ENCODE results near the gene INHBC.
A peak's percentile ranks its signal among the peaks of the same experiment; 100 is the strongest.
"Not testable (repeated sequence)": the region's sequence is repeated elsewhere in the genome, so short reads cannot be mapped to it uniquely, and the experiment has no call there.

Gene INHBC

DNA sequence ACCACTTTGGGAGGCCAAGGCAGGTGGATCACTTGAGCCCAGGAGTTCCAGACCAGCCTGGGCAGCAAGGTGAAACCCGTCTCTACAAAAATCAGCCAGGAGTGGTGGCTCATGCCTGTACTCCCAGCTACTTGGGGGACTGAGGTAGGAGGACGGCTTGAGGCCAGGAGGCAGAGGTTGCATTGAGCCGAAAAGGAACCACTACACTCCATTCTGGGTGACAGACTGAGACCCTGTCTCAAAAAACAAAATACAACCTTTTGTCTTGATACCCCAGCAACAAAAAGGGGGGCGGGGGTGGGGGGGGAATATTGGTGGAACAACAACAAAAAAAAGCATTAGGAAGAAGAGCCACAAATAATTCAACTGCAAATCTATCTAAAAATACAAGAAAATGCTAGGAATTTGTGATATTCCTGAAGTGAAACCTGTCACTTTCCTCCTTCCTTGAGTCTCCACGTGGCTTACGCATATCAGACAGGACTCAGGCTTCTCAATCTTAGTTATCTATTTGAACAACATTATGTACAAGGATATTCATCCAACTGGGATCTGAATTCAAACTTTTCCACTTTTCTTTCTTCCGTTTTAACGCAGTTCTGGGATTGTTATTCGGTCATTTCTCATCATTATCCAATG lies 5.0 kb upstream of the INHBC start:
- DNase-seq, result no peak

DNA sequence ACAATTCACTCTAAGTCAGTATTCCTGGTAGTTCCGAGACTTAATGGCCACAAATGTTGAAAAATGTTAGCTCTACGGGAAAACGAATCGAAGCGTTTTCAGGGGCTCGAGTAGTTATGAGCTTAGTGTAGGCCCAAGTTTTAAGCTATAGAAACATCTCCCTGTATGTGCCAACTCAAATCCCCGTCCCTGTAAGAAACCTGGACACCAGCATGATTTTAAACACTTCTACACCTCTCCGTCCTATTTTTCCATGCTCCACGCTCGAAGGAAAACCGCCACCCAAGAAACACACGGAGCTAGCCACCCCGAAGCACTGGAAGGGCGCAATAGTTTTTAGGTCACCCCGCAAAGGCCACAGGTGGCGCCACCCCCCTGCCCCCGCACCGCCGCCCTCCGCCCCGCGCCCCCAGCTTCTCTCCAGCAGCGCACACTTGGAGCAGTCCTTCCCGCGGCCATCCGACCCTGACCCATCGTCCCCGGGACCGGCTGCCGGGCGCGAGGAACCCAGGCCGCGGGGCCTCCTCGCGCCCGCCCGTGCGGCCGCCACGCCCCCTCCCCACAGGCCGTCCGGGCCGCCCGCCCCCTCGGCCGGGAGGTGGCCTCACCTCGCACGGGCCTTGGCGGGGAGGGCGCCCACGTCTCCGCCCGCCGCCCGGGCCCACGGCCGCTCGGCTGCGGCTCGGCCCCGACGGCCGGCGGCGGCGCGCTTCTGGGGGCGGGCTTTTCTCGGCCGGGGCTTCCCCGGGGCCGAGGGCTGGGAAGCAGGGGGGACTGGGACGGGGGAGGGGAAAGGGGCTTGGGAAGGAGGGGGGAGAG lies 4.3 kb upstream of the INHBC start:
- peak; percentile 73 for DNase-seq

DNA sequence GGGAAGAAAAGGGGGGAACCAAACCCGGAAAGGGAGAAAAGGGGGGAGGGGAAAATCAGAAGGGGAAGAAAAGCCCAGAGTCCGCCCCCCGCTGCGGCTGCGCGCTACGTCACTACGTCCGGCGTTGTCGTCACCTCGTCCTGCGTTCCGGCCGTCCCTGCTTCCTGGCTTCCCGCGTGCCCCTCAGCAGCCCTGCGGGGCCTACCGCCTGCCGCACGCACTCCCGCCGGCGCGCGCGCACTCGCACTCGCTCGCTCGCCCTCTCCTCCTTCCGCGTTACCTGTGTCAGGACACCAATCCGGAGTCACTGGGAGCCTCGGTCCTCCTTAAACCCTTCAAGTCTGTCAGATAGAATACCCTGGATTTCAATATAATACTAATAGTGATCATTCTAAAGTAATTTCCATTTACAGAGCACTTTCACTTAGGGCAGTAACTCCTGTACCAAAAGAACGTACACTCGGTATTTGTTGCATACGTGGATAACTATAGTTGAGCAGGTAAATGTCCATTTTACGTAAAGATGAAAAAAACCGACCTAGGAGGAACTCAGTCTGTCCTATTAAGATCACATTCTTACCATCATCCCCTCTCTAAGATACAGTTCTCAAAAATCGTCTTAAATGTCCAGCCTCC lies 3.5 kb upstream of the INHBC start, which contains the start of gene R3HDM2:
Gene R3HDM2 (minus strand): TSS at position 113 of the 636 bp plus-strand sequence. CDS start 120,615 bp downstream, outside the sequence.
- DNase-seq, result peak; percentile 94

DNA sequence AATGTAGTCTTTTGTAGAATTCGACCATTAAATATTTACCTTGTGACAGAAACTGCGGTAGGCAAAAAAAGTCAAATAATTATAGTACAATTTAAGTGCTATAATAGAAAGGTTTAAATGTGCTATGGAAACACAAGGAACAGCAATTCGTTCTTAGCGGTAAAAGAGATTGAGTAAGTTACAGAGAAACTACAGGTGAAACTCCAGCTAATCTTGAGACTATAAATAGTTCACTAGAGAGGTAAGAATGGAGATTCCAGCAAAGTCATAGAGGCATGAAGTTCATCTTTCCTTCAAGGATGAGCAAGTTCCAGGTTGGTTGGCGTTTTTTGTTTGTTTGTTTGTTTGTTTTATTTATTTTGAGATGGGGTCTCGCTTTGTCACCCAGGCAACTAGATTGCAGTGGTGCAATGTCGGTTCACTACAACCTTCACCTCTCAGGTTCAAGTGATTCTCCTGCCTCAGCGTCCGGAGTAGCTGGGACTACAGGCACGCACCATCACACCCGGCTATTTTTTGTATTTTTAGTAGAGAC lies 2.9 kb upstream of the INHBC start:
- no peak for DNase-seq

DNA sequence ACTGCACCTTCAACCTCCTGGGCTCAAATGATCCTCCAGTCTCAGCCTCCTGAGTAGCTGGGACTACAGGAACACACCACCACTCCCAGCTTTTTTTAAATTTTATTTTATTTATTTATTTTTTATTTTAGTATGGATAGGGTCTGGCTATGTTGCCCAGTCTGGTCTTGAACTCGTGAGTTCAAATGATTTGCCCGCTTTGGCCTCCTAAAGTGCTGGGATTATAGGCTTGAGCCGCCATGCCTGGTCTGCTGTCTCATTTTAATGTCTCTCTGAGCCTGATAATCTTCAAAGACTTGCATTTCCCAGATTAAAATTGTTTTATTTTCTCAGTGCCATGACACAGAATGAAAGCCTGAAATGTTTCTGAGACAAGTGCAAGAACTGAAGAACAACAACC lies 1.2 kb upstream of the INHBC start:
- DNase-seq, result no peak

DNA sequence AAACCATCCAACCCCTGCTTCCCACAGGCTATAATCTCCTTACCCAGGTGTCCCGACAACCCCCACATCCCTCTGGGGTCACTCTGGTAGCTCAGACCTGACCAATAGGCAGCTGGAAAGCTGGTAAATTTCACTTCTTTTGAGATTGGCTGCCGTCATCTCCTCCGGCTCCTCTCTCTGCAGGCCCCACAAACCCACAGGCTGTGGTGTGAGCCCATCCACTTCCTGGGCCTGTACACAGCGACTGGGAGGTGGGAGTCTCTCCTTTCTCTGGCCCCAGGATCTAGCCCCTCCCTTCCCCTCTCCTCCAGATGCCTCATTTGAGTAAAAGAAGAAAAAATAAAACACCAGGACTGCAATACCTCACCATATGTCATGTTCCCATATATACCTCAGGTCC lies 709 bp downstream of the INHBC start:
- DNase-seq, result no peak

DNA sequence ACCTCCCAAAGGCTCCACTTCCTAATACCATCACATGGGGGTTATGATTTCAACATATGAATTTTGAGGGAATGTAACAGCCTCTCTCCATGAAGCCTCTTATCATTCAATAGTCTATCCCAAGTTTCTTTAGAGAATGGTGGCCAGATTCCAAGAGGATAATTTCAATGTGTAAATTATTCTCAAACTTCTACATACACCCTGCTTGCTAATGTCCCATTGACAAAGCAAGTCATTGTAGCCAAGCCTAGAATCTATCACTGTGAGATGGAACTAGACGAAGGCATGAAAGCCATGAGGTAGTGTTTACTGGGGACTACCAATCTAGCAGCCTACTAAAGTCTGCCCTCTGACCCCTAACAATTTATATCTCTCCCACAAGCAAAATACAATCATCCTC lies 3.8 kb downstream of the INHBC start:
- DNase-seq, result no peak

DNA sequence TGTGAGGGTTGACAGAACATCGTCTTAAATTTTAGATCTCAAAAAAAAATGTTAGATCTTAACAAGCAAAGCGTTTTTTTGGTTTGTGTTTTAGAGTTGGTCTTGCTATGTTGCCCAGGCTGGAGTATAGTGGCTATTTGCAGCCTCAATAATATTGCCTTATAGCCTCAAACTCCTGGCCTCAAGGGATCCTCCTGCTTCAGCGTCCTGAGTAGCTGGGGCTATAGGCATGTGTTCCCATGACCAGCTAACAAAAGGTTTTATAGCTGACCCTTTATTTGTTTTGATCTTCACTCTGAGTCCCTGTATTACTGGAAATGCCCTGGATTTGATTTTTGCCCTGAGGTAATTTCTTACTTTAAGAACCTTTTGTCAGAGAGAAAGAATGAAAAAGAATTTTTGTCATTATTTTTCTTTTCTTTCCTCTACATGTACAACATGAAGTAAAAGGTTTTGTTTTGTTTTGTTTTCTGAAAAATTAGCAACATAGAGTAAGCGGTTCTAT lies 5.2 kb downstream of the INHBC start:
- DNase-seq, result no peak

DNA sequence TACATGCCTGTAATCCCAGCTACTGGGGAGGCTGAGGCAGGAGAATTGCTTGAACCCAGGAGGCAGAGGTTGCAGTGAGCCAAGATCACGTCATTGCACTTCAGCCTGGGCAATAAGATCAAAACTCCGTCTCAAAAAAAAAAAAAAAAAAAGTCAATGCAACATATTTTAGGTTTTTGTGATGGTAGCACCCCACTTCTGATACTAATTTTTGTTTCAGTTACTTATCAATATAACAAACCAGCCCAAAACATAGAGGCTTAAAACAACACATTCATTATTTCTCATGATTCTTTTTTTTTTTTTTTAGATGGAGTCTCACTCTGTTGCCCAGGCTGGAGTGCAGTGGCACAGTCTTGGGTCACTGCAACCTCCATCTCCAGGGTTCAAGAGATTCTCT lies 6.8 kb downstream of the INHBC start:
- DNase-seq, result not testable (repeated sequence)

DNA sequence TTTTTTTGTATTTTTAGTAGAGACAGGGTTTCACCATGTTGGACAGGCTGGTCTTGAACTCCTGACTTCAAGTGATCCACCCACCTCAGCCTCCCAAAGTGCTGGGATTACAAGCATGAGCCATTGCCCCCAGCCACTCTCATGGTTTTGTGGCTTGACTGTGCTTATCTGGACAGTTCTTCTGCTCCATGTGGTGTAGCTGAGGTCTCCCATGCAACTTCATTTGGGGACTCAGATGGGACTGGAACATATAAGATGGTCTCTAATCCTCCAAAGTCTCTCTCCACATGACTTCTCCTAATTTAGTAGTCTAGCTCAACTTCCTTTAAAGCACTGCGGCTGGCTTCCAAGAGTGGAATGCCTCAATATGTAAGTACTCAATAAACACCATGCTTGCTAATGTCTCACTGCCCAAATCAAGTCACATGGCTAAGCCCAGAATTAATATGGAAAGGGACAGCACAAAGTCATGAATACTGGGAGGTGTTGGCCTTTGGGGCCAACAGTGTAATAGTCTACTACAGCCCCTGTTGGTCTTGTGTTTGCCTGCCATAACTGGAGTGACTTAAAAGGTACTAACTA lies 7.4 kb downstream of the INHBC start:
- no peak for DNase-seq

DNA sequence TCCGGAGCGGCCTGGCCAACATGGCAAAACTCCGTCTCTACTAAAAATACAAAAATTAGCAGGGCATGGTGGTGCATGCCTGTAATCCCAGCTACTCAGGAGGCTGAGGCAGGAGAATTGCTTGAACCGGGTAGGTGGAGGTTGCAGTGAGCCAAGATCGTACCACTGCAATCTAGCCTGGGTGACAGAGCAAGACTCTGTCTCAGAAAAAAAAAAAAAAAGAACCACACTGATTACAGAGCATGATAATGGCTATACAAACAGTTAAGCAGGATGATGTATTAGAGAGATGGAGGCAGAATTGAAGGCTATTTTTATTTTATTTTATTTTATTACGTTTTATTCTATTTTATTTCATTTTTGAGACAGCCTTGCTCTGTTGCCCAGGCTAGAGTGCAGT lies 9.8 kb downstream of the INHBC start:
- not testable (repeated sequence) for DNase-seq

DNA sequence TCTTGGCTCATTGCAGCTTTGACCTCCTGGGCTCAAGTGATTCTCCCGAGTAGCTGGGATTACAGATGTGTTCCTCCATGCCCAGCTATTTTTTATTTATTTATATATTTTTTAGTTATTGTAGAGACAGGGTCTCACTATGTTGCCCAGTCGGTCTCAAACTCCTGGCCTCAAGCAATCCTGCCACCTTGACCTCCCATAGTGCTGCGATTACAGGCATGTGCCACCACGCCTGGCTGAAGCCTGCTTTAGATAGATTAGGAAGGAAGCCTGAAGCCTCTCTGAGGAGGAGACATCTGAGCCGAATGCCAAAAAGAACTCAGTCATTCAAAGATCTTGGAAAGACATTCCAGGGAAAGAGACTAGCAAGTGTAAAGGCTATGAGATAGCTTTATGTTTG lies 10.2 kb downstream of the INHBC start:
- no peak for DNase-seq

DNA sequence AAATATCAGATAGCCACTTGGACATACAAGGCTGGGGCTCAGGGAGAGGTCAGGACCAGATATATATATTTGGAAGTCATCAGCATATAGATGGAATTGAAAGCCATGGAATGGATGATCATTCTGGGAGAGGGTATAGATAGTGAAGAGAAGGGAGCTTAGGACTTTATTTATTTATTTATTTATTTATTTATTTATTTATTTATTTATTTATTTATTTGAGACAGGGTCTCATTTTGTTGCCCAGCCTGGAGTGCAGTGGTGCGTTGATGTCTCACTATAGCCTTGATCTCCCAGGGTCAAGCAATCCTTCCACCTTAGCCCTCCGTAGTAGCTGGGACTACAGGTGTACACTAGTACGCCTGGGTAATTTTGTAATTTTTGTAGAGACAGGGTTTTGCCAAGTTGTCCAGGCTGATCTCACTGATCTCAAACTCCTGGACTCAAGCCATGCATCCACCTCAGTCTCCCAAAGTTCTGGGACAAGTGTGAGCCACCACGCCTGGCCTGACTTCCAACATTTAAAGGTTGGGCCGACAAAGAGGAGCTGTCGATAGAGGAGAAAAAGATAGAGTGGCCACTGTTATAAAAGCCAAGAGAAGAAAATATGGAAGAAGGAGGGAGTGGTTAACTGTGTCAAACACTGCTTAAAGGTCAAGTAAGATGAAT lies 11.8 kb downstream of the INHBC start:
- DNase-seq, result no peak

DNA sequence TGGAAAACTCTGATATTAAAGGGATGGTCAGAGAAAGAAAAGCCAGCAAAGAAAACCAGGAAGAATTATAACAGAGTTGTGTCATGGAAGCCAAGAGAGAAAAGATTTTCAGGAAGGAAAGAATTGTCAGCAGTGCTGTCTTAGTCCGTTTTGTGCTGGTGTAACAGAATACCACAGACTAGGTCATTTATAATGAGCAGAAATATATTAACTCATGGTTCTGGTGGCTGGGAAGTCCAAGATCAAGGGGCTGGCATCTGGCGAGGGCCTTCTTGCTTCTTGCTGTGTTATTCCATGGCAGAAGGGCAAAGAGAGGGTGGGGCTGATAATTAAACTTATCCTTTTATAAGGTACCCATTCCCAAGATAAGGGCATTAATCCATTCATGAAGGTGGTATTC lies 14.1 kb downstream of the INHBC start:
- DNase-seq, result no peak

DNA sequence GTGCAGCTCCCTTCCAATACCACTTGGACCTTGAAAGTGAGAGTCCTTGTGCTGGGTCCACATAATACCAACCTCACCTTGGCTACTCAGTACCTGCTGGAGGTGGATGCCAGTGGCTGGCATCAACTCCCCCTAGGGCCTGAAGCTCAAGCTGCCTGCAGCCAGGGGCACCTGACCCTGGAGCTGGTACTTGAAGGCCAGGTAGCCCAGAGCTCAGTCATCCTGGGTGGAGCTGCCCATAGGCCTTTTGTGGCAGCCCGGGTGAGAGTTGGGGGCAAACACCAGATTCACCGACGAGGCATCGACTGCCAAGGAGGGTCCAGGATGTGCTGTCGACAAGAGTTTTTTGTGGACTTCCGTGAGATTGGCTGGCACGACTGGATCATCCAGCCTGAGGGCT lies 14.8 kb downstream of the INHBC start:
- no peak for DNase-seq

DNA sequence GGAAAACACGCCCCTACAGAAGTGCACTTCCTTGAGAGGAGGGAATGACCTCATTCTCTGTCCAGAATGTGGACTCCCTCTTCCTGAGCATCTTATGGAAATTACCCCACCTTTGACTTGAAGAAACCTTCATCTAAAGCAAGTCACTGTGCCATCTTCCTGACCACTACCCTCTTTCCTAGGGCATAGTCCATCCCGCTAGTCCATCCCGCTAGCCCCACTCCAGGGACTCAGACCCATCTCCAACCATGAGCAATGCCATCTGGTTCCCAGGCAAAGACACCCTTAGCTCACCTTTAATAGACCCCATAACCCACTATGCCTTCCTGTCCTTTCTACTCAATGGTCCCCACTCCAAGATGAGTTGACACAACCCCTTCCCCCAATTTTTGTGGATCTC lies 15.5 kb downstream of the INHBC start:
- no peak for DNase-seq

DNA sequence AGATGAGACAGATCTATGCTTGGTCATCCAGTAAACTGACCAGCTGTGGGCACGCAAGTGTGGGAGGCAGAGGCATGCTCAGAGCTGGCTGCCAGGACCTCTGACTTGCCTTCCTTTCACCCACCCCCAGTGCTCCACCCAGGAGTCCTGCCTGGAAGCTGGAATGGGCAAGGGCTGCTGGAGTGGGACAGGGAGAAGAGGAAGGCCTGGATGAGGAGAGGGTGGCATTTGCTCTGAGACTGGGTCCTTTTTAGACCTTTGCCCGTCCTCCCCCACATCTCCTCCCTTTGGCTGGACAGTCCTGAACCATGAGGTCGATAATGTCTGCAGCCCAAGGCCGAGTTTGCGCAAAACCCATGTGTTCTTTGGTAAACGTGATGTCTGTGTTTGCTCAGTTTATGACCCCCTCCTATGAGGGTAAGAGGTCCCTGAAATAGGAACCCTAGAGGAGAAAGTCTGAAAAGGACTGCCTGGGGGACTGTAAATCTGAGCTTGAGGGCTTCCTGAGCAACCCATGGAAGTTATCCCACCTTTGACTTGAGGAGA lies 16.7 kb downstream of the INHBC start:
- no peak for DNase-seq

DNA sequence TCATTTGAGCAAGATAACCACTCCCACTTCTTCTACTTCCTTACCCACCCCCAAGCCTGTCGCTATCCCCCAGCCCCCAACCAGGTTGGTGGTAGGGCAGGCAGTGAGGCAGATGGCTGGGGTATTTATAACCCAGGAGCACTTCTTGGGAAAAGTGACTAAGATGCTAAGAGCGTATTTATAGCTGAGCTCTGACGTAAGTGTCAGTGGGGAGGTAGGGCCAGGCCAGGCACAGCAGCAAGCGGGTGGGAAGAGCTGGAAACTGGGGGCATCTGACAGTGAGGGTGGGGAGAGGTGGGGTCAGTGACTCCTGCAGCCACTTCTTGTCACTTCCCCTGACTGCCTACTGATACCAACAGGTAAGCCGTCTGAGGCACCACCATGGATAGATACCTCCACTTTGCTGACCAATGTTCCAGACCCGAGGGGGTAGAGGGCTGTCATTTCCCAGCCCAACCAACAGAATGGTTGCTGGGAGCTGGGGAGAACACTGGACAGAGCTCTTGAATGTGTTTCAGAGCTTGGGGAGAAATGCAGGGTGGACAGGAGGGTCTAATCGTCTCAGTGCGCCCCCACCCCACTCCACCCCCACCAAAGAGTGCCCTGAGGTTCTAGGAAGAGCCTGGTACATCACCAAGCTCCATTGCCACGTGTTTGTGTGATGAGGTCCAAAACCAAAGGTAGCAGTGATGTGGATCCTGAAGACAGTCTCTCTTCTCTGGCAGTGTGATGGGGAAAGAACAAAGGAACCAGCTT lies 17.8 kb downstream of the INHBC start:
- DNase-seq, result no peak

DNA sequence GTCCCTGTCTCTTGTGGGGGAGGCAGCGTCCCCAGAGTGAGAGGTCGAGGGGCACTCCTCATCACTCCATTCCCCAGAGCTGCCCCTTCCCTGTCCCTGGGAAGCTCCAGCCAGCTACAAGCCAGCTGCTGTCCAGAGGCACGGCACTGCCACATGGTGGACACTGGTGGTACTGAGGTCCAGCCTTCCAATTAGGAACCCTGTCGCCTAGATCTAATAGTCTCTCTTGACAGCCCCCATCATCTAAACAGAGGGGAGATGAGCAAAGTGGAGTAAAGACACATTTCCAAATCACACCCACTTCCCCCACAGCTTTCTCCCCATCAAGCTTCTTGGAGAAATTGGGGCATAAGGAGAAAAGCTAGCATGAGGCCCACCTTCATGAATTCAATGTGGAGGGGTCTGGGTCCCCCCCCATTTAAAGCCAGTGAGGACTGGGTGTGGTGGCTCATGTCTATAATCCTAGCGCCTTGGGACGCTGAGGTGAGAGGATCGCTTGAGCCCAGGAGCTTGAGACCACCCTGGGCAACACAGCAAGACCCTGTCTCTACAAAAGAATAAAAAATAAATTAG lies 18.4 kb downstream of the INHBC start:
- DNase-seq, result peak; percentile 62

DNA sequence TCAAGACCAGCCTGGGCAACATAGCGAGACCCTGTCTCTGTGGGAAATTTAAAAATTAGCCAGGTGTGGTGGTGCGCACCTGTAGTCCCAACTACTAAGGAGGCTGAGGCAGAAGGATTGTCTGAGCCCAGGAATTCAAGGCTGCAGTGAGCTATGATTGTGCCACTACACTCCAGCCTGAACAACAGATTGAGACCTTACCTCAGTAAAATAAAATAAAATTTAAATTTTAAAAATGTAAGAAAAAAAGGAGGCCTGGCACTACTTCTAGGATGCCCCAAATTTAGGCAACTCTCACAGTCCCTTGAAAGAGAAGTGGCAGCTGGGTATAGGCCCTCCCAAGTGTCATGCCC lies 19.6 kb downstream of the INHBC start:
- DNase-seq, result no peak
